ENCODE measurements around the gene ATG14. TPM values are rescaled to one million over a fixed set of nuclear protein-coding genes. Genes with fewer than 3 reads are reported as not detected.
"Not testable (repeated sequence)": the region's sequence is repeated elsewhere in the genome, so short reads cannot be mapped to it uniquely, and the experiment has no call there.

Gene ATG14
- total RNA-seq, 1 donor from 2014 or later: 19.4 TPM

DNA sequence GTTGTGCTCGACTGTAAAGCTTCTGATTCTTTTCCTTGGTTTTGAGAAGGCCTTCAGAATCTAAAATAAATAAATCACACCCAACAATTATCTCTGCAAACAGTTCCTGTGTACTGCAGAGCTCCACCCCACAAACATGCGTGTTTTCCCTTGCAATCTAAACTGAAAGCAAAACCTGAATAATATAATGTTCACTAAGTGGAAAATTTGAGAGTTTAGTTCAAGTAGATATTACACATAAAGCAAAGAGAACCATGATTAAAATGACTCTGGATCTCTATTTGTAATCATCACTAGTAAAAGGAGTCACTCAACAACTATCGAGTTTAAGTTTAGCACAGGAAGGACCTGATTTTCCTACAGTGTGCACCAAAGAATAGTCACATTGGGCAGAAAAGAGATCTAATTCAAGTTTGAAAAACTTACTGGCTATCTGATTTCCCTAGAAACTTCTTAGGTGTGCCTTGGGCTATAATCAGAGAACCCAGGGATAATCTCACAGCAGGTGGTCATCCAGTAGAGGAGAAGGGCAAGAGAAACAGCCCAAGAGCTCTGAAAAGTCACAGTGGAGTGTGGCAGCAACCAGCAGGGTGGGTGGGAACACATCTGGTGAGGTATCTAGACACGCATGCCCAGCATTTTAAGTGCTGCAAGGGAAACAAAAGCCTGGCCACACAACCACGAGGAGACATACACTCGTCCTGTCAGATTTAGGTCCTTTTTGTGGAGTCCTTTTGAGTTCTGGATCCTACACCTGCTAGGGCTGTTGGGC lies 25.4 kb downstream of the ATG14 start:
- no peak for DNase-seq (ENCODE audit: low read depth)

DNA sequence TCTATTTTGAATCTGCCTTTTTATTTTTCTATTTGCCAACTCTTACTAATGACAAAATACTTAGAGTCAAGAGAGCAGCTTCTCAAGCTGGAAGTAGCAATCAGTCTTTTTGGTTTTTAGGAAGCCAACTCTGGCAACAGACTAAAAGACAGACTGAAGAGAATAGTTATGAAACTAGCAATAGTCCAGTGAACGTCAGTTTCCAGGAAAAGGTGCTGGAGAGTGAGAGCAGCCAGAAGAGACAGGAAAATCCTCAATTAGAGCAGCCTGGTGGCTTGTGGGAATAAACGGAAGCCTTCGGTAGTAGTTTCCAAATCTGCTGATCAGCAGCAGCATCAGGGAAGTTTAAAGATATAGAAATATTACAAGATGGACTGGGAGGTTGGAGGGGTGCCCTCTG lies 27.1 kb downstream of the ATG14 start:
- no peak for DNase-seq (ENCODE audit: low read depth)

DNA sequence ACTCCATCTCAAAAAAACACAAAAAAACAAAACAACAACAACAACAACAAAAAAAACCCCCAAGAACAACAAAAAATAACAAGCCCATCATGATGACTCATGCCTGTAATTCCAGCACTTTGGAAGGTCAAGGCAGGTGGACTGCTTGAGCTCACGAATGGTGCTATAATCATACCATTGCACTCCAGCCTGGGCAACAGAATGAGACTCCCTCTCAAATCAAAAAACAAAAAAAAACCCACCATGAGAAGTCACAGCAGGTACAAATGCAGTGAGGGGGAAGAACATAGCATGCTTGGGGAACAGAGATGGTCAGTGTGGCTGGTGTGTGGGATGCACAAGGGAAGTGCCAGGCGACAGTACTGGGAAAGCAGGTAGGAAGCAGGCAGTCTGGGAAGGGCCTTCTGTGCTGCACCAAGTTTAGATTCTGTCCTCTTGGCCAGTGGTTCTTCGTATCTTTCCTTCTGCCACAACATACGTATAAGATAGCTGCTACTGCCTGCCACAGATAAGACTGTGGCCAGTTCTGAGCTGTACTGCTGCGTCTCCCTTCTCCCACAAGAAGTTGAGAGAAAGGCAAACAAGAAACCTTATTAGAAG lies 28.0 kb downstream of the ATG14 start:
- DNase-seq (ENCODE audit: low read depth): no peak

DNA sequence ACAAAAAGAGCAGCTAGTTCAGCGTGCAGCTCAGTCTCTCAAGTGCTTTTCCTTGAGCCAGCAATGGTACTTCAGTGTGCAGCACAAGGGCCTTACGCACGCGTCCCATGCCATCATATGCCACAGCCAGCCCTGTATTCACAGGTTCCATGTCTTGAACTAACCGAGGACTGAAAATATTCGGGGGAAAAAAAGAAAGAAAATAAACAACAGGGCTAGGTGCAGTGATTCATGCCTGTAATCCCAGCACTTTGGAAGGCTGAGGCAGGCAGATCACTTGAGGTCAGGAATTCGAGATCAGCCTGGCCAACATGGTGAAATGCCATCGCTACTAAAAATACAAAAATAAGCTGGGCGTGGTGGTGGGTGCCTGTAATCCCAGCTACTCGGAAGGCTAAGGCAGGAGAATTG lies 28.6 kb downstream of the ATG14 start:
- not testable (repeated sequence) for DNase-seq (ENCODE audit: low read depth)

DNA sequence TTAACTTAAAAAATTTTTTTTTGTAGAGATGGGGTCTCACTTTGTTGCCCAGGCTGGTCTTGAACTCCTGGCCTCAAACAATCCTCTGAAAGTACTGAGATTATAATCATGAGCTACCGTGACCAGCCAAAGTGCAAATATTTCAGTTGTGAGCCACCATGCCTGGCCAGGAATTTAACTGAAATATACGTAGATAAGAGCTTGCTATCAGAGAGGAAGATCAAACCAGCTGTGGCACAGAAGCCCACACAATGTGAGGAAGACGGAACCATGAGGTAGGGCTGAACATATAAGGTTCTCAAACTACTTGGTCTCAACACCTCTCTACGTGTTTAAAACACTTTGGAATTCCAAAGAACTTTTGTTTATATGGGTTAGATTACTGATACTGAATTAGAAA lies 29.1 kb downstream of the ATG14 start:
- no peak for DNase-seq (ENCODE audit: low read depth)

DNA sequence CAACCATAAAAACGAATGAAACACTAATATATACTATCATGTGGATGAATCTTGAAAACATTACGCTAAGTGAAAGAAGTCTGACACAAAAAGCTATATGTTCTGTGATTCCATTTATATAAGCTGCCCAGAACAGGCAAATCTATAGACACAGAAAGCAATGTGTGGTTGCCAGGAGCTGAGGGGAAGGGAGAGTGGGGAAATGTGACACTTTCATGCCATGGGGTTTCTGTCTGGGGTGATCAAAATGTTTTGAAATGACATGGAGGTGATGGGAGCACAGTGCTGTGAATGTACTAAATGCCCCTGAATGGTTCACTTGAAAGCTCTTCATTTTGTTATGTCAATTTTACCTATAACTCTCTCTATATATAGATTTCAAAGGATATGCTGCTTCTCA lies 30.1 kb downstream of the ATG14 start:
- DNase-seq (ENCODE audit: low read depth): no peak

DNA sequence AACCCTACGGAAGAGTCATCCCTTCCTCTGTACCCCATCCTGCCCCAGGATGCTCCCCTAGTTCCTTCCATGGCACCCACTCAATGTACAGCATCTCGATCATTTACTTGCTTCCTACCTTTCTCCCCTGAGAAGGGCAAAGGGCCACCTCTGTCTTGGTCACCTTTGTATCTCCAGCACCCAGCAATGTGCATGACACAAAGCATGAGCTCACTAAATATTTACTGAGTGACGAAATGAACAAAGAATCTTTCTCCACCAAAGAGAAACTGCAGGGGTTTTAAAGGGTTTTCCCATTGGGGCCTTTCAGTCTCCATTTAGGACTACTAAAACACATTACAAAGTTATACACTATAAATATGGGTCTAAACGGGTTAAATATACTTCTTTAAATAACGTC lies 30.6 kb downstream of the ATG14 start:
- DNase-seq (ENCODE audit: low read depth): no peak

DNA sequence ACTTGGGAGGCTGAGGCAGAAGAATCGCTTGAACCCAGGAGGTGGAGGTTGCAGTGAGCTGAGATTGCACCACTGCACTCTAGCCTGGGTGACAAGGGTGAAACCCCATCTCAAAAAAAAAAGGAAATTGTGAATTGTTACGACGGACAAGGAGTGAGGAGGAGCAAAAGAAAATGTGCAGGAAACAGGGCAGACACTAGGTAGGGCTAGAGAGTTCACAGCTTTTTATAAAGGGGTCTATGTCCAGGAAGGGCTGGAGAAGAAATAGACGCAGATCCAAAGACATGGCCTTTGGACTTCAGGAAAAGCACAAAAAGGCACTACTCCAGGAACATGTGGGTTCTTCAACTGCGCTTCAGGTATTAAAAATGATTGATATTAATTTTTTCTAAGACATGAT lies 34.4 kb downstream of the ATG14 start:
- no peak for DNase-seq (ENCODE audit: low read depth)

DNA sequence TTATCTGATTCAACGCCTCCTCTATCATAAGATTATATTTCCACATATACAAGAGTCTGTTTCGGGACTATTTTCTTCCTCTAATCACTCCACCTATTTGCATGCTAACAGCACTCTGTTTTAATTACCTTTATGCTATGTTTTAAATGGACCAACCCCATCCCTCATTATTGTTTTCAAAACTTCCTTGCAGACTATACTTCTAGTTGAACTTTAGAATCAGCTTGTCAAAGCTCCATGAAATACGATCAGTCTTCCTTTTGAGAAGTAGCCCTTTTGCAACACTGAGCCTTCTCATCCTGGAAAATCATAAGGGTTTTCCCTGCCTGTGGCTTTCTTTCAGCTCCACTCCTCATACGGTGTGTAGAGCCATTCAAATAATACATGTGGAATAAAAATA lies 36.9 kb downstream of the ATG14 start:
- no peak for DNase-seq (ENCODE audit: low read depth)

DNA sequence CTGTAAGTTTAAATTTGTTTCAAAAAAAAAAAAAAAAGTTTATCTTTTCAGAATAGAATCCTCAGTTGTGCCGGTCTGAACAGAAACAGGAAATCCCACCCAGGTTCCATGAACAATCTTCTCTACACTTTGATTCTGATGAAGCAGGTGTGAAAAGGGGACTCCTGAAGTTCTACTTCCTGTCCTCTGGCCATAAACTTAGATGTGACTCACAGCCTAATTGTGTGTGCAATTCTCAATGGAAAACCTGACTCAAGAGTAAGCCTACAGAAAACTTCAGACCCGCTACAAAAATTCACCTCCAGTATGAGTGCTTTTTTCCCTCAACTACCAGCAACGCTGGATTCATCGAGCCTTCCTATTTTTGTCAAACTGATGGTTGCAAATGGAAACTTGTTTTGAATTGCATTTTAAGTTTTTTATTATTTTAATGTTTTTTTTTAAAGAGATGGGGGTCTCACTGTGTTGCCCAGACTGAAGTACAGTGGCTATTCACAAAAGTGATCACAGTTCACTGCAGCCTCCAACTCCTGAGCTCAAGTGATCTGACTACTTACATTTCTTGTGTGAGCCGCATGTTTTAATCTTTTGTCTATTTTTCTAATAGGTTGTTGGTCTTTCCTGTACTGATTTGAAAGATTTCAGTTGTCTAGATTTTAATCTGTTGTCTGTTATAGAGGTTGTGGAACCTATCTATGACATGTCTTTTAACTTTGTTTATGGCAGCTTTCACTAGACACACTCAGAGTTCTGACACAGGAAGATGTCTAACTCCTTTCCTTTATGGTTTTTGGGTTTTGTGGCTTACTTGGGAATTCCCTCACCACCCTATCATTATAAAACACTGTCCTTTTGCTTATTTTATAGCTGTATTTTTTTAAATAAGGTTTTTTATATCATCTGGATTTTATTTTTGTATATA lies 37.6 kb downstream of the ATG14 start:
- peak; percentile 81 for DNase-seq (ENCODE audit: low read depth)

DNA sequence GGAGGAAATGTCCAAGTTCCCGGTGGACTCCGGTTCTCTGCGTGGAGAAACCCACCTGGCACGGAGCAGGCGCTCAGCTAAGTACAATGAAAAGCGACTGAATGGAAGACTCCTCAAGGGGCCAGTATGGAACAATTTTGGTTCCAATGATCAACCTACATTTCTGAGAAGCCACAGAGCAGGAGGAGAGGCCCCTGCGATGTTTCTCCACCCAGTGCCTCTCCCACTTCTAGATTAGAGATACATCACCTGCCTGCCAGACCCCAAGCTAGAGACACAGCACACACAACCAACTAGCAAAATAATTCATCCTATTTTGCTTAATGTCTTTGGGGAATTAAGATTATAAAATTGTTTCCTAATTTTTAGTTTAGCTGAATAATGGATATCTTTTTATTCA lies 38.8 kb downstream of the ATG14 start:
- no peak for DNase-seq (ENCODE audit: low read depth)

DNA sequence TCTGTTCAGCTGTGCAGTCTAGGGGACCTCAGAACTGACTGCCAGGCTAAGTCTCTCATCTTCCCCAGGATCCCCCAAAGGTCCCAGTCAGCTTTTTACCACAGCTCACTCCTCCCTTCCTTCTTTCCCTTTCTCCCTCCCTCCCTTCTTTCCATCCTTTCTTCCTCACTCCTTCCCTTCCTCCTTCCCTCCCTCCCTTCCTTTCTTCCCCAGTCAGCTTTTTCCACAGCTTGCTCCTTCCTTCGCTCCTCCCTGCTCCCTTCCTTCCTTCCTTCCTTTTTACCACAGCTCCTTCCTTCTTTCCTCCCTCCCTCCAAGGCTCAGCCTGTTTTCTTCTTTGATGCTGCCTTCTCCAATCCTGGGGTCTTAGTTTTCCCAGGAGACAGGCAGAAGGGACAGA lies 39.2 kb downstream of the ATG14 start:
- no peak for DNase-seq (ENCODE audit: low read depth)

DNA sequence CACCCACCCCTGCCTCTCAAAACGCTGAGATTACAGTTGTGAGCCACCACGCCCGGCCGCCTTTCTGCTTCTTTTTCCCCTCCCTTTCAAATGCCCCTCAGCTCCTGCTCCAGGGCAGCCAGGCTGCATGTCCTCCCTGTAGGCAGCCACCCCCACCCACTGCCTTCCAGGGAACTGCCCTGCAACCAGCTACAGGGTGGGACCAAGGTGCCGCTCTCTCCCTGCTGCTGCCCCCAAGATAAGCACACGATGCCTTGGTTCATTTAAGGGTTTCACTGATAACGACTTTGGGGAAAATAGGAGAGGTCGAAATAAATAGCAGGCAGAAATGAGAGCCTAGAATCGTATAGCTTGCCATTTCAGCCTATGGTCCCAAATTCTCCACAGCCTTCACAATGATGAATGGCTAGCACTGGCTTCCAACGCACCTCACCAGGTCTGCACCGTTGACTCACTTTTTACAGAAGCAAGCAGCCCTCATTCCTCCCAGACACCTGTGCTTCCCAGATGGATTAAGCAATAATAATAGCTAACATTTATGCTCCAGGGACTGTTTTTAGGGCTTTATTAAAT lies 40.7 kb downstream of the ATG14 start:
- DNase-seq (ENCODE audit: low read depth): no peak

DNA sequence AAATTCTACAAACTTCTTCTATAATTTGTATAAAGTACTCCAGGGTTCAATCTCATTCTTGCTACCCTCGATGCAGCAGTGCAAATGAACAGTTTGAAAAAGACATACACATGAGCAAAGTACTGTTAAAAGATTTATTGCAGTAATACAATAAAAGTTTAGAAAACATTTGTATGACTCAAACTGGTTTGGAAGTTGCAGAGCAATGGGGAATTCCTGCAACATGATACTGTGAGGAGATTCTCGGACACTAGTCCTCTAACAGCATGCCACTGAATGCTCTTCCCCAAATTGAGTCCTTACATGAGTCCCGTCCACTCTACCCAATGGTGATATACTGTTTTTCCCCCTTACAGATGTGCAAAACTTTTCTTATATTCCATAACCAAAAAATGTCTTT lies 45.4 kb downstream of the ATG14 start:
- peak; percentile 16 for DNase-seq (ENCODE audit: low read depth)

DNA sequence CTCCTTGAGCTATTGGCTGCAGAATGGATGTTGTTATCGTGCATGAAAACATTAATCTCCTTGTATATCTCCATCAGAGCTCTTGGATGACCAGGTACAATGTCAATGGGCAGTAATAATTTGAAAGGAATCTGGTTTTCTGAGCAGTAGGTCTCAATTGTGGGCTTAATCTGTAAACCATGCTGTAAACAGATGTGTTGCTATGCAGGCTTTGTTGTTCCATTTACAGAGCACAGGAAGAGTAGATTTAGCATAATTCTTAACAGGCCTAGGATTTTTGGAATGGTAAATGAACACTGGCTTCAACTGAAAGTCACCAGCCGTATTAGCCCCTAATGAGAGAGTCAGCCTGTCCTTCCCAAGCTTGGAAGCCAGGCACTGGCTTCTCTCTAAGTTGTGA lies 50.4 kb downstream of the ATG14 start:
- no peak for DNase-seq (ENCODE audit: low read depth)

DNA sequence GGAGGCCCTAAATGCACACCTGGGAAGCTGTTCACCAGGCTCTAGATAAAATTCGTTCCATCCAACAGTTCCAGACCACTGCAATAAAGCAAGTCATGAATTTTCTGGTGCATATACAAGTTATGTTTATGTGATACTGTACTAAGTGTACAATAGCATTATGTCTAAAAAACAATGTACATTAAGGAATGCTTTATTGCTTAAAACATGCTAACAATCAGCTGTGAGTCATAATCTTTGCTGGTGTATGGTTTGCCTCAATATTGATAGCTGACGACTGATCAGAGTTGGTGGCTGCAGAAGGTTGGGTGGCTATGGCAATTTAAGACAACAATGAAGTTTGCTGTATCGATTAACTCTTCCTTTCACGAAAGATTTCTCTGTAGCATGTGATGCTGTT lies 52.3 kb downstream of the ATG14 start:
- no peak for DNase-seq (ENCODE audit: low read depth)

DNA sequence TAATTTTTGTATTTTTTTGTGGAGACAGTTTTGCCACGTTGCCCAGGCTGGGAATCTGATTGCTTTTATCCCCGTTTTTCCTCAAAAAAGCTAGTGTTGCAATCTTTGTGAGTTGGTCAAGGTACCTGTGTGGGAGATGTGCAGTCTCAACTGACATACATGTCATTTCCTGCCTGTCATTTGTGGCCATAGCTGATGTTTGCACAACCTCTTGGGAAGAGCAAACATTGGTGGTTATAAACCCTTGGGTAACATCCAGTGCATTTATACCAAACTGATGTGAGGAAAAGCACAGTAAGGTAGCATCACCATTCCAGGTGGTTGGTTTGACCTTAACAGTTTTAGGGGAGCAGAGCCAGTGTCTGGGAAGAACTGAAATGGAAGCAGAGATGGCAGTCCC lies 54.7 kb downstream of the ATG14 start:
- DNase-seq (ENCODE audit: low read depth): no peak

DNA sequence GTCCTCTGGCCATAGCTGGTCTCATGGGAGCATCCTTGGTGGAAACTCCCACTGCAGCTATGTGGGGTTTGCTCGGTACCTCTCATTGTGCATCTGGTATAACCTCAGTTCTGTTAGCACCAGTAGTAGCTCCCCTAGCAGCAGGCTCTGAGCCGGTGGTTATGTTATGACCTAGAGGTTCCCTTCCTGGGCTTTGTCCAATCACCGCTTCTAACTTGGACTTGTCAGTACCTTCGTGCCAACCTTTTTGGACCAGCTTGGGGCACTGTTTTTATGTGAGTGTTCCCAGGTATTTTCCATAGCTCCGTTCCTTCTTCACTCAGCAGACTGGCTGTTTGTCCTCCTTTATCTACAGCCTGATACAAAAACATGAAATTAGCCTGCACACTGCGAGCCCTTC lies 55.7 kb downstream of the ATG14 start:
- no peak for DNase-seq (ENCODE audit: low read depth)

DNA sequence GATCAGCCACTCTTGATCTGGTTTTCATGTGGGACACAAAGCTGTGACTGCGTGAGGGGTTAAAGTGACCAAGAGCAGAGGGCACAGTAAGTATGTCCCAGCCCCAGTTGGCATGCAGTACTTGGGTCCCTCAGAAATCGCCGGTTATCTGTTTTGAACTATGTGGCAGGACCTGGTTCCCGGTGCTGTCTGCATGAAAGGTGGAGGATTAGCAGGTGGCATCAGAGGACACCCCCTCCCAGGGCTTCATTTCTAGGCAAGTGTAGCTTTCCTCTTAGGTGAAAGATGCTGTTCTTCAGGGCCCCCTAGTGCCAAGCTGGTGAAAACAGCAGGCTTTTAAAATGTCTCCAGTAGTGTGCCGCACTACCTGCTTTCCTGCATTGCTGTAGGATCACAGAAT lies 57.1 kb downstream of the ATG14 start:
- peak; percentile 64 for DNase-seq (ENCODE audit: low read depth)

DNA sequence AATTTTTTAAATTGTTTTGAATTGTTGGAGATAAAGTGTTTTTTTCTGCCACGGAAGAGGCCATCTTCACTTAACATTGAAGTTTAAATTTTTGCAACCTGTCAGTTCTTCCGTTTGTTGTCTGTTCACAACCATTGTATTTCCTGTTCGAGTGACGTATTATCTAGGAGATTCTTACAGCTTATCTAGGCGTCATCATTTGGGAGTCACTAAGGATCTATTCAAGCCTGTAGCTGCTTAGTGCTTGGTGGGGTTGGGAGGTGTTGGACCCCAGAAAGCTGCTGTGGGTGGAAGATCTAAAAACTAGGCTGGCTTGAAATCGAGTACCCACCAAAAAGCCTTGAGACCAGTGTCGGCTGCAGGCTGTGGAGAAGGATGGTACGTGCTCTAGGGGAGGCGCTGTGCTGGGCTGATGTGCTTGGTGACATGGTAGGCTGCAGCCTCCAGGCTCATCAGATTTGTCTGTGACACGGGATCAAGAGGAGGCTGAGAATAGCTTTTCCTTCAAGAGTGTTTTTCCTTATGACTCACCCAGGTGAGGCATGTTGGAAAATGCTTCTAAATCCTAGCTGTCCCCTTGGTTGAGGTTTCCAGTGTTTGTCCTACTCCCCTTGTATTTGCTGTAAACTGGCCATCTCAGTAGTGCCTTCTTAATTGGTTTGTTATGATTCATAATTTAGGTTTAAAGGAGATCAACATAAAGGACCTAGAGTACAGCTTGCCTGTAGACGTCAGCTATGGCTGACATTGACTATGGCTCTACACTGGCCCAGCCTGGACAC lies 57.8 kb downstream of the ATG14 start:
- DNase-seq (ENCODE audit: low read depth): no peak

DNA sequence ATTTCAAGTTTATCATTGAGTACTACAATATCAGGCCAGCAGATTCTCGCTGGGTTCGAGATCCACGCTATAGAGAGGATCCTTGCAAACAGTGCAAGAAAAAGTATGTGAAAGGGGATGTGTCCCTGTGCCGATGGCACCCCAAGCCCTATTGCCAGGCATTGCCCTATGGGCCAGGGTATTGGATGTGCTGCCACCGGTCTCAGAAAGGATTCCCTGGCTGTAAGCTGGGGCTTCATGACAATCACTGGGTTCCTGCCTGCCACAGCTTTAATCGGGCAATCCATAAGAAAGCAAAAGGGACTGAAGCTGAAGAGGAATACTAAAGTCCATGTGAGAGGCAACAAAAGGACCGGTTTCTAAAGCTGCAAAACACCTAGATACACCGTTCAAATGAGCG lies 59.4 kb downstream of the ATG14 start:
- DNase-seq (ENCODE audit: low read depth): no peak

DNA sequence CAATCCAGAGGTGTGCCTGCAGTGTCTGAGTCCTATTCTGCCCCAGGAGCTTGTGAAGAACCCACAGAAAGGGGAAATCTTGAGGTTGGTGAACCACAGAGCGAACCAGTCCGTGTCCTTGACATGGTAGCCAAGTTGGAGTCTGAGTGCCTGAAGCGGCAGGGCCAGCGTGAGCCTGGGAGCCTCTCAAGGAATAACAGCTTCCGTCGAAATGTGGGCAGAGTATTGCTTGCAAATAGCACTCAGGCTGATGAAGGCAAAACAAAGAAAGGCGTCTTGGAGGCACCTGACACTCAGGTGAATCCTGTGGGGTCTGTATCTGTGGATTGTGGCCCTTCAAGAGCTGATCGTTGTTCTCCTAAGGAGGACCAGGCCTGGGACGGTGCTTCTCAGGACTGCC lies 60.5 kb downstream of the ATG14 start:
- no peak for DNase-seq (ENCODE audit: low read depth)

Measured in renal cortical epithelial cell (primary cell).